ENCODE measurements around the gene THSD4.

The THSD4 gene

DNA sequence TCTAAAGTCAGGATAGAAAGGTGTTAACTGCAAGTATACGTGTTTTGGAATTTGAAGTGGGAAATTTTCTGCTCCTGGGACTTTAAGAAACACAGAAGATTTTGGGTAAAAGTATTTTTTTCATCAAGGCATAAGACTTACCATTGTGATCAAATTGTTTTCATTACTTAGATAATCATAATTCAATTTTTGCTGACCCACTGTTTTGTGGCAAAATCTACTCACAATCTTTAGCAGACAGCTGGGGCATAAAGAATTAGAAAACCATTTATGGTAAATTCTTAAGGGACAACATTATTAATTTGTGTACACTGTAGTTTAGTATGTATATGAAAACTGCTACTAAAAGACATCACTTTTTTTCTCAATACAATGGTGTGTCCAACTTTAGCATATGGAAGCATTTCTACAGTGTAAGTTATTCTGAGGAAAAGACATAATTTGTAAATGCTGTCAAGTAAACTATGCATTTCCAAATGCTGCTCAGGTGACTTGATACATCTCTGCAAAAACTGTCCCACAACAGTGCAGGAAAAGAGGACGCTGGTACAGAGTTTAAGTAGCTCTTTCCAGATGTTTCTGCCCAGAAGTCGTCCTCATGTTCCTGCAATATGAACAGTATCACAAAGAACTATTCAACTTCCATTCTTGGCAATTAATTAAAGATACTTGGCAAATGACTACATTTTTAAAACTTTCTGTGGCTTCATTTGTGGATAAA lies 52.3 kb downstream of the THSD4 start:
- H3K9me3 ChIP-seq (ENCODE audit: insufficient read depth, low read depth, low read length): no peaks in the 10 kb centered on the region; the same call in 1 of the 2 replicates
- no peaks in the 10 kb centered on the region for H3K79me2 ChIP-seq (ENCODE audit: insufficient read depth, low read length)
- H3K9me2 ChIP-seq (replicated peaks; ENCODE audit: low read depth, low read length): no peaks in the 10 kb centered on the region
- H3K9ac ChIP-seq (ENCODE audit: low read depth, low read length, poor library complexity, severe bottlenecking): no peak overlapping the region
- no peak overlapping the region for H3K4me2 ChIP-seq (ENCODE audit: low read depth, low read length, poor library complexity, severe bottlenecking)
- H3K4me1 ChIP-seq (ENCODE audit: insufficient read depth, low read length, poor library complexity, severe bottlenecking): no peaks in the 10 kb centered on the region
- no peak overlapping the region for H3K4me3 ChIP-seq (ENCODE audit: low read length, poor library complexity, severe bottlenecking)
- H3F3A ChIP-seq (ENCODE audit: low read depth): no peaks in the 10 kb centered on the region
- peaks cover 6% of the 10 kb centered on the region for H3K27me3 ChIP-seq (ENCODE audit: insufficient read depth, low read length, poor library complexity, severe bottlenecking)
- no peaks in the 10 kb centered on the region for H4K20me1 ChIP-seq (ENCODE audit: insufficient read depth, low read length, poor library complexity, severe bottlenecking)
- no peak overlapping the region for H2AFZ ChIP-seq (ENCODE audit: low read length)
- TF ChIP-seq, protein P1, sequence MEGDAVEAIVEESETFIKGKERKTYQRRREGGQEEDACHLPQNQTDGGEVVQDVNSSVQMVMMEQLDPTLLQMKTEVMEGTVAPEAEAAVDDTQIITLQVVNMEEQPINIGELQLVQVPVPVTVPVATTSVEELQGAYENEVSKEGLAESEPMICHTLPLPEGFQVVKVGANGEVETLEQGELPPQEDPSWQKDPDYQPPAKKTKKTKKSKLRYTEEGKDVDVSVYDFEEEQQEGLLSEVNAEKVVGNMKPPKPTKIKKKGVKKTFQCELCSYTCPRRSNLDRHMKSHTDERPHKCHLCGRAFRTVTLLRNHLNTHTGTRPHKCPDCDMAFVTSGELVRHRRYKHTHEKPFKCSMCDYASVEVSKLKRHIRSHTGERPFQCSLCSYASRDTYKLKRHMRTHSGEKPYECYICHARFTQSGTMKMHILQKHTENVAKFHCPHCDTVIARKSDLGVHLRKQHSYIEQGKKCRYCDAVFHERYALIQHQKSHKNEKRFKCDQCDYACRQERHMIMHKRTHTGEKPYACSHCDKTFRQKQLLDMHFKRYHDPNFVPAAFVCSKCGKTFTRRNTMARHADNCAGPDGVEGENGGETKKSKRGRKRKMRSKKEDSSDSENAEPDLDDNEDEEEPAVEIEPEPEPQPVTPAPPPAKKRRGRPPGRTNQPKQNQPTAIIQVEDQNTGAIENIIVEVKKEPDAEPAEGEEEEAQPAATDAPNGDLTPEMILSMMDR (conservative IDR thresholded peaks at IDR 0.05; ENCODE audit: low read length): no peak
- no peak for TF ChIP-seq EZH2phosphoT487 (IDR thresholded peaks at IDR 0.05; ENCODE audit: borderline replicate concordance)
- no peaks in the 10 kb centered on the region for H3K36me3 ChIP-seq (ENCODE audit: insufficient read depth, low read length)

DNA sequence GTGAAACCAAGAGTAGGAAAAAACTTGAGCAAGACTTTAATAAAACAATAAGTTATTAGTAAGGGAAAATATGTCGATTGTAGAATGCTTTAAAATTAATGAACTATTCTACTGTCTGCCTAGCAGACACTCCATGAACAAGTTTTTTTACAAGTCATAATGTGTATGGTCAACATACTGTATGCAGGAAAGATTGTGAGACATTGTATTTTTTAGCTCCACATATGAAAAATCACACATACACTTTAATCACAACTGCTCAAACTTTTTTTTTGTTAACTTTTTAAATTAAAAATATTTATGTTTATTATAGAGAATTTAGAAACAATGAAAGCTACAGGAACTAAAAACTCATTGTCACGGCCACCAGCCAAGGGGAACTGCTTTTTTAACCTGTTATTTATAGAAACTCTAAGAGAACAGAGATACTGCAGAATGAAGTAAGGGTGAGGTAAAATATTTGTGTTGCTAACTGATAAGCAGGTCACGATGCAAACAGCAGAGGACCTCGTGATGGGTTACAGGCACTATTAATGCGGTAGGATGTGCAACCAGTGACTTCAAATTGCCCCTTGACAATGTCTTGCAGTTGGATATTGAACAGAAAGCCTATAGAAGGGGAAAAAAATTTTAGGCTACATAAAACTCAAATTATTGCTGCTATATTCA lies 53.0 kb downstream of the THSD4 start:
- TF ChIP-seq, protein P1 (conservative IDR thresholded peaks at IDR 0.05; ENCODE audit: low read length): no peak
- TF ChIP-seq EZH2phosphoT487 (IDR thresholded peaks at IDR 0.05; ENCODE audit: borderline replicate concordance): no peak

DNA sequence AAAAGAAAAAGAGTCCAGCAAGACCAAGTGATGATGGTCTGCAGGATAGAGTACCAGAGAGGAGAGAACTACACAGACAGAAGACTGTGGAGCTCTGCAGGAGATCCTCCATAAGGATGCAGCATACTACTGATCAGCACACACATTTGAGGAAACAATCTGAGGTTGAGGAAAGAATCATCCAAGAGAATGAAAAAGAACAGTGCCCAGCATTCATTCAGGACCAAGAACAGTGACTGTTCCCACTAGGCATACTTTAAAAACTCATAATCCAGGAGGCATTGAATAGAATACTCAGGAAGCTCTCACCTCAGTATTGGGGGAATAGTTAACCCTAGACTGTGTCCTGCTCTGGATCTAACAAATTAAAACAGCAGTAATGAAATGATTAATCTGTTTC lies 54.9 kb downstream of the THSD4 start:
- Histone ChIP-seq H4K20me1 (ENCODE audit: insufficient read depth, low read length, poor library complexity, severe bottlenecking) (no peaks in the 10 kb centered on the region), H3F3A (ENCODE audit: low read depth) (no peaks in the 10 kb centered on the region), H3K9ac (ENCODE audit: low read depth, low read length, poor library complexity, severe bottlenecking) (no peak overlapping the region), H2AFZ (ENCODE audit: low read length) (no peak overlapping the region), H3K9me3 (ENCODE audit: insufficient read depth, low read depth, low read length) (no peaks in the 10 kb centered on the region; the same call in 1 of the 2 replicates), H3K9me2 (replicated peaks; ENCODE audit: low read depth, low read length) (no peaks in the 10 kb centered on the region), H3K79me2 (ENCODE audit: insufficient read depth, low read length) (no peaks in the 10 kb centered on the region), H3K4me2 (ENCODE audit: low read depth, low read length, poor library complexity, severe bottlenecking) (no peak overlapping the region), H3K4me3 (ENCODE audit: low read length, poor library complexity, severe bottlenecking) (no peak overlapping the region), H3K4me1 (ENCODE audit: insufficient read depth, low read length, poor library complexity, severe bottlenecking) (no peaks in the 10 kb centered on the region), H3K36me3 (ENCODE audit: insufficient read depth, low read length) (no peaks in the 10 kb centered on the region), H3K27me3 (ENCODE audit: insufficient read depth, low read length, poor library complexity, severe bottlenecking) (peaks cover 6% of the 10 kb centered on the region)
- TF ChIP-seq, protein P1 (conservative IDR thresholded peaks at IDR 0.05; ENCODE audit: low read length): no peak
- no peak for TF ChIP-seq EZH2phosphoT487 (IDR thresholded peaks at IDR 0.05; ENCODE audit: borderline replicate concordance)

More for the DNA sequence above, 53.0 kb downstream of the THSD4 start:
- Histone ChIP-seq H3K9ac (ENCODE audit: low read depth, low read length, poor library complexity, severe bottlenecking) (no peak overlapping the region), H3K79me2 (ENCODE audit: insufficient read depth, low read length) (no peaks in the 10 kb centered on the region), H3K4me2 (ENCODE audit: low read depth, low read length, poor library complexity, severe bottlenecking) (no peak overlapping the region), H3K9me2 (replicated peaks; ENCODE audit: low read depth, low read length) (no peaks in the 10 kb centered on the region), H3K9me3 (ENCODE audit: insufficient read depth, low read depth, low read length) (no peaks in the 10 kb centered on the region; the same call in 1 of the 2 replicates), H3K27me3 (ENCODE audit: insufficient read depth, low read length, poor library complexity, severe bottlenecking) (peaks cover 6% of the 10 kb centered on the region), H2AFZ (ENCODE audit: low read length) (no peak overlapping the region), H3K4me1 (ENCODE audit: insufficient read depth, low read length, poor library complexity, severe bottlenecking) (no peaks in the 10 kb centered on the region), H4K20me1 (ENCODE audit: insufficient read depth, low read length, poor library complexity, severe bottlenecking) (no peaks in the 10 kb centered on the region), H3F3A (ENCODE audit: low read depth) (no peaks in the 10 kb centered on the region), H3K4me3 (ENCODE audit: low read length, poor library complexity, severe bottlenecking) (no peak overlapping the region), H3K36me3 (ENCODE audit: insufficient read depth, low read length) (no peaks in the 10 kb centered on the region)

Data from Loucy (cell line).